Measurements from ENCODE around the gene TMPRSS6.

GRCh38 chr22:37126882-37127281, 17.4 kb upstream of the TMPRSS6 start:
- no peak for TF ChIP-seq CTCF (IDR thresholded peaks at IDR 0.05)
- no peak for TF ChIP-seq POLR2A (IDR thresholded peaks at IDR 0.05)
